Measurements from ENCODE around the gene LENG8.

GRCh38 chr19:54464630-54465425 is 15.8 kb downstream of the LENG8 start:
- TF ChIP-seq, protein P1, sequence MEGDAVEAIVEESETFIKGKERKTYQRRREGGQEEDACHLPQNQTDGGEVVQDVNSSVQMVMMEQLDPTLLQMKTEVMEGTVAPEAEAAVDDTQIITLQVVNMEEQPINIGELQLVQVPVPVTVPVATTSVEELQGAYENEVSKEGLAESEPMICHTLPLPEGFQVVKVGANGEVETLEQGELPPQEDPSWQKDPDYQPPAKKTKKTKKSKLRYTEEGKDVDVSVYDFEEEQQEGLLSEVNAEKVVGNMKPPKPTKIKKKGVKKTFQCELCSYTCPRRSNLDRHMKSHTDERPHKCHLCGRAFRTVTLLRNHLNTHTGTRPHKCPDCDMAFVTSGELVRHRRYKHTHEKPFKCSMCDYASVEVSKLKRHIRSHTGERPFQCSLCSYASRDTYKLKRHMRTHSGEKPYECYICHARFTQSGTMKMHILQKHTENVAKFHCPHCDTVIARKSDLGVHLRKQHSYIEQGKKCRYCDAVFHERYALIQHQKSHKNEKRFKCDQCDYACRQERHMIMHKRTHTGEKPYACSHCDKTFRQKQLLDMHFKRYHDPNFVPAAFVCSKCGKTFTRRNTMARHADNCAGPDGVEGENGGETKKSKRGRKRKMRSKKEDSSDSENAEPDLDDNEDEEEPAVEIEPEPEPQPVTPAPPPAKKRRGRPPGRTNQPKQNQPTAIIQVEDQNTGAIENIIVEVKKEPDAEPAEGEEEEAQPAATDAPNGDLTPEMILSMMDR (conservative IDR thresholded peaks at IDR 0.05; ENCODE audit: low read length), result 0 out of 2 replicates have a peak, but pooled peaks have one; percentile 22
- TF ChIP-seq EZH2phosphoT487 (IDR thresholded peaks at IDR 0.05; ENCODE audit: borderline replicate concordance, low read depth, low read length), result no peak

All from OCI-LY7 (cell line).